GM10248 (cell line): Measurements from ENCODE around the gene FBXW7.

Source experiments
- CTCF ChIA-PET: fragments of 300-600 bp; sonication (Branson Sonifier 250); formaldehyde crosslinking; extraction: SDS; loops from one replicate; lab custom pipeline; 2021; ENCODE audit warnings: antibody characterized with exemption; lab: Yijun Ruan, JAX
- POLR2A ChIA-PET: fragments of 350-650 bp; sonication (Branson Sonifier 250); formaldehyde crosslinking; extraction: SDS; loops from one replicate; lab custom pipeline; 2020; ENCODE audit warnings: antibody characterized with exemption; lab: Yijun Ruan, JAX
- DNase-seq: peaks from one replicate; pipeline ENCODE4 v3.0.0; 2012; ENCODE audit errors: extremely low spot score
- TF ChIP-seq, protein P1 (sequence below): IDR thresholded peaks from 2 replicates; pipeline ENCODE4 v1.5.1; 2012; ENCODE audit warnings: mild to moderate bottlenecking, low read depth; ENCODE audit errors: extremely low read depth, missing control alignments, control extremely low read depth

Gene FBXW7

DNA sequence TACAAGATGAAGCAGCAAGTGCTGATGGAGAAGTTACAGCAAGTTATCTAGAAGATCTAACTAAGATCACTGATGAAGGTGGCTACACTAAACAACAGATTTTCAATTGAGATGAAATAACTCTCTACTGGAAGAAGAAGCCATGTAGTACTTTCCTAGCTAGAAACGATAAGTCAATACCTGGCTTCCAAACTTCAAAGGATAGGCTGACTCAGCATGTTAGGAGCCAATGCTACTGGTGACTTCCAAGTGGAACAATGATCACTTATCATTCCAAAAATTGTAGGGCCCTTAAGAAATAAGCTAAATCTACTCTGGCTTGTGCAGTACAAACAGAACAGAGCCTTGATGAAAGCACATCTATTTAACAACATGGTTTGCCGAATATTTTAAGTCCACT lies 55.0 kb downstream of the FBXW7 start:
- ChIA-PET CTCF (interaction anchor here (0.9 to 2.4 kb wide), 11 partner anchors 9 to 255 kb away, joined by 3 to 16 read pairs (median 5); no protein-coding TSS in a partner anchor), POLR2A (no interaction called here)
- no peak for DNase-seq
- TF ChIP-seq, protein P1, sequence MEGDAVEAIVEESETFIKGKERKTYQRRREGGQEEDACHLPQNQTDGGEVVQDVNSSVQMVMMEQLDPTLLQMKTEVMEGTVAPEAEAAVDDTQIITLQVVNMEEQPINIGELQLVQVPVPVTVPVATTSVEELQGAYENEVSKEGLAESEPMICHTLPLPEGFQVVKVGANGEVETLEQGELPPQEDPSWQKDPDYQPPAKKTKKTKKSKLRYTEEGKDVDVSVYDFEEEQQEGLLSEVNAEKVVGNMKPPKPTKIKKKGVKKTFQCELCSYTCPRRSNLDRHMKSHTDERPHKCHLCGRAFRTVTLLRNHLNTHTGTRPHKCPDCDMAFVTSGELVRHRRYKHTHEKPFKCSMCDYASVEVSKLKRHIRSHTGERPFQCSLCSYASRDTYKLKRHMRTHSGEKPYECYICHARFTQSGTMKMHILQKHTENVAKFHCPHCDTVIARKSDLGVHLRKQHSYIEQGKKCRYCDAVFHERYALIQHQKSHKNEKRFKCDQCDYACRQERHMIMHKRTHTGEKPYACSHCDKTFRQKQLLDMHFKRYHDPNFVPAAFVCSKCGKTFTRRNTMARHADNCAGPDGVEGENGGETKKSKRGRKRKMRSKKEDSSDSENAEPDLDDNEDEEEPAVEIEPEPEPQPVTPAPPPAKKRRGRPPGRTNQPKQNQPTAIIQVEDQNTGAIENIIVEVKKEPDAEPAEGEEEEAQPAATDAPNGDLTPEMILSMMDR, result no peak

DNA sequence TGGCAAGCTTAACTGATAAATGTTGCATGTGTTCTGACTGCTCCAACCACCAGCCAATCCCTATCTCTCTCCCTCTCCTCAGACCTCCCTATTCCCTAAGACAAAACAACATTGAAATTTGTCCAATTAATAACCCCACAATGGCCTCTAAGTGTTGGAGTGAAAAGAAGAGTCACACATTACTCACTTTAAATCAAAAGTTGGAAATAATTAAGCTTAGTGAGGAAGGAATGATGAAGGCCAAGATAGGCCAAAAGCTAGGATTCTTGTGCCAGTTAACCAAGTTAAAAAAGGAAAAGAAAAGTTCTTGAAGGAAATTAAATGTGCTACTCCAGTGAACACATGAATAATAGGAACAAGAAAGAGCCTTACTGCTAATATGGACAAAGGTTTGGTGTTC lies 55.6 kb downstream of the FBXW7 start:
- no peak for DNase-seq
- ChIA-PET CTCF (interaction anchor here (0.9 to 2.4 kb wide), 10 partner anchors 11 to 256 kb away, joined by 3 to 16 read pairs (median 4); no protein-coding TSS in a partner anchor), POLR2A (no interaction called here)
- TF ChIP-seq, protein P1, result no peak

DNA sequence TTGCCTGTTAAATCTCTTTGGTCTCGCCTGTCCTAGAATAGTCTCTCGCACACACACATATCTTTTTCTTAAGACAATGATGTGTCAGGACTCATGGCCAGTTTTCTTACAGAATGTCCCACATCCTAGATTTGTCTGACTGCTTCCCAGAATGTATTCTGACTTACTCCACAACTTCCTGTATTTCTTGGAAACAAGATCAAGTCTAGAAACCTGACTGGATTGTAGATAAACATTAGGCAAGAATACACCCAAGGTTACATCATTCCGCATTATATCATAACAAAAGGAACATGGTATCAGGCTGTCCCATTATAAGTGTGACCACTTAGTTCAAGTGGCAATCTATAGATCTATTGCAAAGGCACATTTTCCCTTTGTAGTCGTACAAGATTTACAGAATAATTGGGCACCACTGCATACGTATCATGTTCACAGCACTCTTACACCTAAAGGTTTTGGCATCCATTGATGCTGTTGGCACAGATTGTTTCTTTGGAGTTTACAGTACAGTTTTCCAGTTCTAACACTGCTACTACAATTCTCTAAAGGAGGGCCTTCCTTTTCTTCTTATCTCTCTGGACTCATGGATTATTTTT lies 56.4 kb downstream of the FBXW7 start:
- POLR2A ChIA-PET, result no interaction called here
- no peak for DNase-seq
- CTCF ChIA-PET, result interaction anchor here (2.4 kb wide), 1 partner anchor 11 kb away, joined by 9 read pairs; no protein-coding TSS in a partner anchor
- TF ChIP-seq, protein P1, result no peak

DNA sequence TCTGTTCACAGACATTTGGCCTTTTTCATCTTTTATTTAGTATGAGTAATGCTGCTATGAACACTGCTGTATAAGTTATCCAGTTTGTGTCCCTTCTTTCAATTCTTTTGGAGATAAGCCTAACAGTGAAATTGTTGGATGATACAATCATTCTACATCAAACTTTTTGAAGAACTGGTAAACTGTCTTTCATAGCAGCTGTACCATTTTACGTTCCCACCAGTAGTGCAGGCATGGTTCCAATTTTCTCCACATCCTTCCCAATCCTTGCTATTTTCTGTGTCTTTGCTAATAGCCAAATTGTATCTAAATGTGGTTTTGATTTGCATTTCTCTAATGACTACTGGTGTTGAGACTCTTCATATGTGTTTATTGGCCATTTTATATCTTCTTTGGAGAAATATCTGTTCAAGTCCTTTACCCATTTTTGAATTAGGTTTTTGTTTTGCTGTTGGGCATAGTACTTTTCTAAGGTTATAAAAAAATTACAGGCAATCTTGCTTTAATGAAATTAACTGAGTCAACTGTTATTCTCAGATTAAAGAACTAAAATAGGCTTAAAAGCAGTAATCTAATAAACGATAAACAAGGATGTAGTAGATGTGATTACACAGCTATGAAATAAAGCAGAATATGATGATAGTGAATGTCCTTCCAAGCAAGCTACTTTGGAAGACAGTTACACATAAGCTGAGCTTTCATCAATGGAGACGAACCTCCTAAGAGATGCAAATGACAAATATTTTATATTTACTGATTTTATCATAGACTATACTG lies 57.2 kb downstream of the FBXW7 start:
- ChIA-PET POLR2A (no interaction called here), CTCF (interaction anchor here (2.7 kb wide), 1 partner anchor 22 kb away, joined by 14 read pairs; no protein-coding TSS in a partner anchor)
- no peak for DNase-seq
- TF ChIP-seq, protein P1, result no peak

DNA sequence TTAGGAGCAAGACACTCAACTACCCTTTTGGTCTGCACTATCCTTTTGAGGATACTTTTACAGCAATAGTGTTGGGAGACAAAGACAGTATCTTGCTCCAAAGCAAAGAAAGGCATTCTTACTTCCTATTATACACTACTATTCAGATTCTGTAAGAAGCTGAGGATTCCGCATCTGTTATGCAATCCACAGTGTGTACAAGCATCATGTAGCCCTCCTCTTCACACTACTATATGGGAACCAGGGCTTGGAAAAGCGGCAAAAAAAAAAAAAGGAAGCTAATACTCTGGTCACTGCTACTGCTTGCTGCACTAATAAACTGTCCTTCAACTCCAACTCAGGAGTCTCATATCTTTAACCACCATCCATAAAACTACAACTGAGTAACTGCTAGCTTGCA lies 59.1 kb downstream of the FBXW7 start:
- ChIA-PET CTCF (interaction anchor here (0.8 to 2.7 kb wide), 3 partner anchors 16 to 40 kb away, joined by 3 to 14 read pairs (median 3); no protein-coding TSS in a partner anchor), POLR2A (no interaction called here)
- DNase-seq, result no peak
- TF ChIP-seq, protein P1, result no peak

DNA sequence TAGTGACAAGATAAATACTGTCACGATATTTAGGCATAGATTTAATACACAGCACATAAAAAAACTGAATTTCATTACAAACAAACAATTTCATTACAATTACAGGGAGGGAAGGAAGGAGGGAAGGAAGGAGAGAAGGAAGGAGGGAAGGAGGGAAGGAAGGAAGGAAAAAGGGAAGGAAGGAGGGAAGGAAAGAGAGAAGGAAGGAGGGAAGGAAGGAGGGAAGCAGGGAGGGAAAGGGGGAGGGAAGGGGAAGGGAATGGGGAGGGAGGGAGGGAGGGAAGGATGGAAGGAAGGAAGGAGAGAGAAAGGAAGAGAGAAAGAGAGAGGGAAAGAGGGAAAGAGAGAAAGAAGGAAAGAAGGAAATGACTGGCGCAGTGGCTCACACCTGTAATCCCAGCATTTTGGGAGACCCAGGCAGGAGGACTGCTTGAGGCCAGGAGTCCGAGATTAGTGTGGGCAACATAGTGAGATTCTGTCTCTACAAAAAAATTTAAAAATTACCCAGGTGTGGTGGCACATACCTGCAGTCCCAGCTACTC lies 64.6 kb downstream of the FBXW7 start:
- ChIA-PET POLR2A (no interaction called here), CTCF (interaction anchor here (1.2 to 3.0 kb wide), 3 partner anchors 9 to 29 kb away, joined by 3 to 8 read pairs (median 6); no protein-coding TSS in a partner anchor)
- DNase-seq, result no peak
- TF ChIP-seq, protein P1, result no peak
